ENCODE measurements around the gene PAN2. TPM values are rescaled to one million over a fixed set of nuclear protein-coding genes. Genes with fewer than 3 reads are reported as not detected.

Gene PAN2
- total RNA-seq, 5 donors from 2014 or later (not counting 1 experiment from before 2014, with no cell fraction given) = 126 to 187 (median 164) TPM

DNA sequence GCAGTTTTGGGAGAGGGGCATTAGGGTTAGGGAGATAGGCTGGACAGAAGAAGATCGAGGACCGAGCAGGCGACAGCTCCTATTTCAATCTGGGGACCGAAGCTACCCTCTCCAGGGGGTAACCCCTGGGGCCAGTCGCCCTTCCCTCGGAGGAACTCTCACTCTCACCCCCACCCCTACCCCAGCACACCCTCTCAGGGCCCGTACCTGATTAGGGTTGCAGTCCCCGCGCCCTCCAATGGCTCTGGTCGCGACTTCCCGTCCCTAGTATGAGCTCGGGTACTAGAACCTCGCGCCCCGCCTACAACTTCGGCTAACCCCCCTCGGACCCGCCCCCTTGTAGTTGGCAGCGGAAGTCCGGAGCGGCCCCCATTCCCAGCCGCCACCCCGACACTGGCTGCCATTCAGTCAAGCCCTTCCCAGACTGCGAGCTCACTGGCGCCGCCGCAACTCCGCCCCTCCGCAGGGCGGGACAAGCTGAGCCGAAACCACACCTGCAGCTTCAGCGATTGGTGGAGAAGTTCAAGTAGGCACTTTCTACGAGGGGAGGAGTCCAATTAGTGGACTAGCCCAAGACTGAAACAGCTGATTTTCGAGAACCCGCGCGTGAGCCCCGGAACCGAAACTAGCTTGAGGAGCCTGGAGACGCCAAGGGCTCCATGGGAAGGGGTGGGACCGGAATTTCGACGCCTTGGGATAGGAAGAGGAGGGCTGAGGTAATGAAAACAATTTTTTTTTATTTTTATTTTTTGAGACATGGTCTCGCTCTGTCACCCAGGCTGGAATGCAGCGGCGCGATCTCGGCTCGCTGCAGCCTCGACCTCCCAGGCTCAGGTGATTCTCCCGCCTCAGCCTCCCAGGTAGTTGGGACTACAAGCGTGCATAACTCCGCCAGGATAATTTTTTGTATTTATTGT, 26.3 kb upstream of the PAN2 start, which contains the start of gene STAT2:
STAT2 (minus strand) TSS at position 257 of the 917 bp plus-strand sequence. CDS start 3,536 bp downstream, outside the sequence.
- peak; percentile 95 to 98 (median 96) for ATAC-seq (replicated peaks in 1 of 4)
- under 1% methylated on average over 37 of the region's 54 CpGs for WGBS (ENCODE audit: insufficient coverage)
- H3K4me3 Mint-ChIP-seq = peak within 1 kb of the TSS; percentile 84 to 96 (median 95)

DNA sequence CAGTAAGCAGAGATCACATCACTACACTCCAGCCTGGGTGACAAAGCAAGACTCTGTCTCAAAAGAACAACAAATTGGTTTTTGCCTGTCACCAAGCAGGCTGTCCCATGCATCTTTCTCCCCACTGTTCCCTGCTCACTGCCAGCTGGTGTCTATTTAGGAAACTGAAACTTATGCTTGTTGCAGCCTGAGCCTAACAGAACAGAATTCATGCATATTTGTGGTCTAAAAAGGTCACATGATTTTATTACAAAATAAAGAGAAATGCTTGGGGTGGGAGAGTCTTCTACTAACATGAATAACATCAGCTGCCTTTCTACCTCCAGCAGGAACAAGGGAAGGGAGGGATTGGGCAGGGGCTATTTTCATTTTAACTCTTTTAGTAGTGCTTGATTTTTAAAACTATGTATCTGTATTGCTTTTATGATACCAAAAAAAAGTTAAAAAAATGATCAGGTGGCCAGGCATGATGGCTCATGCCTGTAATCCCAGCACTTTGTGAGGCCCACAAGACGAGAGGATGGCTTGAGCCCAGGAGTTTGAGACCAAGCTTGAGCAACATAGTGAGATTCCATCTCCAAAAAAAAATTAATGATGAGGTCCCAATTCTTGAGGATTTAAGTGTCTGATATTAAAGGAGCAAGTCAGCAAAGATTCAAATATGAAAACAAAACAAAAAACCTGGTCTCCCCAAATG, 25.2 kb upstream of the PAN2 start:
- Mint-ChIP-seq H3K9me3 (no peaks in the 10 kb centered on the region), H3K36me3 (peaks cover 16% of the 10 kb centered on the region), H3K4me1 (peaks cover 29 to 37% (median 36%) of the 10 kb centered on the region in 3 donors), H3K27me3 (no peaks in the 10 kb centered on the region), H3K27ac (peak overlapping the region; percentile 94 to 98), H3K4me3 (peak overlapping the region; percentile 84 to 96 (median 95))
- H3K4me1 ChIP-seq (ENCODE audit: control insufficient read depth in 1 of 2, extremely low read depth in 1 of 2, insufficient read depth in 2 of 2, low read length in 2 of 2) = peaks cover 8 to 24% of the 10 kb centered on the region in 2 experiments
- no CpG with 5 or more reads among the region's 1 CpG for WGBS (ENCODE audit: insufficient coverage)
- CTCF ChIA-PET = interaction anchor here (0.6 to 2.2 kb wide), 13 partner anchors 17 to 296 kb away, joined by 3 to 31 read pairs (median 5); partner anchors contain the start of genes ANKRD52 (in 1 of the 2), CNPY2 (in 1 of the 2), ESYT1 (in 1 of the 2) and IL23A (in 1 of the 2)
- ATAC-seq (replicated peaks in 1 of 4) (no peak), DNase-seq (no peak)
- H3K36me3 ChIP-seq (ENCODE audit: control insufficient read depth in 2 of 2, extremely low read depth in 1 of 2, insufficient read depth in 1 of 2, low read length in 1 of 2) = peaks cover 16 to 25% of the 10 kb centered on the region in 2 donors
- H3K27me3 ChIP-seq (replicated peaks in 1 of 2; ENCODE audit: control insufficient read depth in 2 of 2, extremely low read depth in 1 of 2, insufficient read depth in 2 of 2, low read length in 1 of 2) = no peaks in the 10 kb centered on the region
- H3K27ac ChIP-seq (ENCODE audit: low read length) = no peak overlapping the region
- H3K9me3 ChIP-seq = no peaks in the 10 kb centered on the region
- H3K4me3 ChIP-seq (ENCODE audit: control insufficient read depth in 1 of 2, extremely low read depth in 1 of 2, low read length in 1 of 2) = peak overlapping the region; percentile 75 to 83
- POLR2A ChIA-PET = interaction anchor here (0.6 to 1.8 kb wide), 11 partner anchors 8 to 372 kb away, joined by 3 to 17 read pairs (median 4); partner anchors contain the start of genes IL23A (in 2 of the 2) and TIMELESS (in 1 of the 2)

More for the DNA sequence above, 26.3 kb upstream of the PAN2 start, which contains the start of gene STAT2:
- Histone ChIP-seq H3K4me3 (ENCODE audit: control insufficient read depth in 1 of 2, extremely low read depth in 1 of 2, low read length in 1 of 2) (peak within 1 kb of the TSS; percentile 75 to 85), H3K4me1 (ENCODE audit: control insufficient read depth in 1 of 2, extremely low read depth in 1 of 2, insufficient read depth in 2 of 2, low read length in 2 of 2) (peaks cover 8 to 24% of the 10 kb centered on the region in 2 experiments), H3K36me3 (ENCODE audit: control insufficient read depth in 2 of 2, extremely low read depth in 1 of 2, insufficient read depth in 1 of 2, low read length in 1 of 2) (peaks cover 6 to 13% of the 10 kb centered on the region in 2 donors), H3K27me3 (replicated peaks in 1 of 2; ENCODE audit: control insufficient read depth in 2 of 2, extremely low read depth in 1 of 2, insufficient read depth in 2 of 2, low read length in 1 of 2) (no peaks in the 10 kb centered on the region), H3K27ac (ENCODE audit: low read length) (peak within 1 kb of the TSS; percentile 52), H3K9me3 (no peaks in the 10 kb centered on the region)
- H3K27ac Mint-ChIP-seq = peak within 1 kb of the TSS; percentile 94 to 98
- H3K36me3 Mint-ChIP-seq = peaks cover 9% of the 10 kb centered on the region
- no peaks in the 10 kb centered on the region for H3K27me3 Mint-ChIP-seq
- ChIA-PET POLR2A (interaction anchor here (0.5 to 1.8 kb wide), 19 partner anchors 9 to 751 kb away, joined by 3 to 17 read pairs (median 5); partner anchors contain the start of genes IL23A (in 2 of the 2), PAN2 (in 2 of the 2), CNPY2 (in 1 of the 2) and DNAJC14 (in 1 of the 2)), CTCF (interaction anchor here (0.5 to 2.2 kb wide), 26 partner anchors 9 to 530 kb away, joined by 3 to 31 read pairs (median 4); partner anchors contain the start of genes ANKRD52 (in 1 of the 2), CNPY2 (in 1 of the 2), DNAJC14 (in 1 of the 2) and ESYT1 (in 1 of the 2))
- peak; percentile 97 to 100 (median 99) for DNase-seq
- H3K4me1 Mint-ChIP-seq = peaks cover 29 to 37% (median 36%) of the 10 kb centered on the region in 3 donors
- no peaks in the 10 kb centered on the region for H3K9me3 Mint-ChIP-seq

DNA sequence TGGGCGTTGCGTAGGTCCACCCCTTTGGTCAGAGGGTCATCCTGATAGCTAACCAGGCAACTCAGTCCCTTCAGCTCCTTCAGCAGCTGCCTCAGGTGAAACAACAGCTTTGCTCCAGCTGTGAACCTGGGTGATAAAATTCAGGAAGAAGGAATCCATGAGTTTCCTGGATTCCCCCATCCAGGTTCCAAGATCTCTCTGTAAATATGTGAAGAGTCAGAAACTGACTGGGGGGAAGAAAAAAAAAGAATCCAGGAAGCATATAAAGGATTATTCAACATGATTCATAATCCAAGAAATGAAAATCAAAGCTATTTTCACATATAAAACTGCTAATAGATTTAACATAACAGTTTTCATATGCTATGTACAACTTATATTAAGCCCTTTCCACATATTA, 17.5 kb upstream of the PAN2 start:
- Mint-ChIP-seq H3K4me3 (no peak overlapping the region), H3K36me3 (peaks cover 57% of the 10 kb centered on the region), H3K9me3 (no peaks in the 10 kb centered on the region), H3K4me1 (peaks cover 3 to 5% (median 4%) of the 10 kb centered on the region in 3 donors), H3K27me3 (no peaks in the 10 kb centered on the region), H3K27ac (peak overlapping the region in 1 of 2 donors; percentile 32)
- Histone ChIP-seq H3K4me1 (ENCODE audit: control insufficient read depth in 1 of 2, extremely low read depth in 1 of 2, insufficient read depth in 2 of 2, low read length in 2 of 2) (no peaks in the 10 kb centered on the region), H3K4me3 (ENCODE audit: control insufficient read depth in 1 of 2, extremely low read depth in 1 of 2, low read length in 1 of 2) (no peak overlapping the region), H3K27ac (ENCODE audit: low read length) (no peak overlapping the region), H3K27me3 (replicated peaks in 1 of 2; ENCODE audit: control insufficient read depth in 2 of 2, extremely low read depth in 1 of 2, insufficient read depth in 2 of 2, low read length in 1 of 2) (no peaks in the 10 kb centered on the region), H3K9me3 (no peaks in the 10 kb centered on the region), H3K36me3 (ENCODE audit: control insufficient read depth in 2 of 2, extremely low read depth in 1 of 2, insufficient read depth in 1 of 2, low read length in 1 of 2) (peaks cover 33 to 80% of the 10 kb centered on the region in 2 donors)
- ATAC-seq (replicated peaks in 1 of 4) = no peak
- DNase-seq = no peak
- 100% methylated on average over 2 of the region's 2 CpGs for WGBS (ENCODE audit: insufficient coverage)
- CTCF ChIA-PET = interaction anchor here in 1 of 2 donors (0.6 kb wide), 2 partner anchors 9 to 107 kb away, joined by 3 read pairs; no protein-coding TSS in a partner anchor
- POLR2A ChIA-PET = interaction anchor here in 1 of 2 donors (0.6 to 1.1 kb wide), 3 partner anchors 8 to 97 kb away, joined by 3 to 4 read pairs (median 4); partner anchors contain the start of gene STAT2

DNA sequence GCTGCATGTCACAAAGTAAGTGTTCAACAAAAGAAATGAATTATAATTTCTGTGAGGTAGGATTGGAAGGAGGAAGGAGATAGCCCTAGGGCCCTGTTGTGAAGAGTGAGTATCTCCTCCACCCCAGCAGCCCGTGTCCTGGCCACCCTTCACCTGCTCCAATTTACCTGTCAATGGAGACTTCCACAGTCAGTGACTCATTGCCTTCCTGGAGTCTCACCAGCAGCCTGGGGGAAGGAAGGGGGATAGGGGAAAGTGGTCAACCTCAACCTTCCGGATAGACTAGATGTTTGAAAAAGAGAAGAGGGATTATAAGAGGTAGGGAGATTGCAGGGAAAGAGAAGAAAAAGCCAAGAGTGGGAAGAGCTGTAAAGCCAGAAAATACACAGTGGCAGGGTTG, 16.9 kb upstream of the PAN2 start:
- Mint-ChIP-seq H3K9me3 (no peaks in the 10 kb centered on the region), H3K4me3 (no peak overlapping the region), H3K4me1 (peaks cover 0 to under 1% (median under 1%) of the 10 kb centered on the region in 3 donors), H3K27me3 (no peaks in the 10 kb centered on the region), H3K27ac (peak overlapping the region in 1 of 2 donors; percentile 17), H3K36me3 (peaks cover 57% of the 10 kb centered on the region)
- WGBS (ENCODE audit: insufficient coverage) = 88% methylated on average over 1 of the region's 2 CpGs
- CTCF ChIA-PET = no interaction called here
- Histone ChIP-seq H3K27me3 (replicated peaks in 1 of 2; ENCODE audit: control insufficient read depth in 2 of 2, extremely low read depth in 1 of 2, insufficient read depth in 2 of 2, low read length in 1 of 2) (no peaks in the 10 kb centered on the region), H3K27ac (ENCODE audit: low read length) (no peak overlapping the region), H3K36me3 (ENCODE audit: control insufficient read depth in 2 of 2, extremely low read depth in 1 of 2, insufficient read depth in 1 of 2, low read length in 1 of 2) (peaks cover 32 to 80% of the 10 kb centered on the region in 2 donors), H3K4me1 (ENCODE audit: control insufficient read depth in 1 of 2, extremely low read depth in 1 of 2, insufficient read depth in 2 of 2, low read length in 2 of 2) (no peaks in the 10 kb centered on the region), H3K9me3 (no peaks in the 10 kb centered on the region), H3K4me3 (ENCODE audit: control insufficient read depth in 1 of 2, extremely low read depth in 1 of 2, low read length in 1 of 2) (no peak overlapping the region)
- no peak for ATAC-seq (replicated peaks in 1 of 4)
- DNase-seq = no peak
- POLR2A ChIA-PET = interaction anchor here in 1 of 2 donors (1.1 kb wide), 1 partner anchor 9 kb away, joined by 4 read pairs; the partner anchor contains the start of gene STAT2

DNA sequence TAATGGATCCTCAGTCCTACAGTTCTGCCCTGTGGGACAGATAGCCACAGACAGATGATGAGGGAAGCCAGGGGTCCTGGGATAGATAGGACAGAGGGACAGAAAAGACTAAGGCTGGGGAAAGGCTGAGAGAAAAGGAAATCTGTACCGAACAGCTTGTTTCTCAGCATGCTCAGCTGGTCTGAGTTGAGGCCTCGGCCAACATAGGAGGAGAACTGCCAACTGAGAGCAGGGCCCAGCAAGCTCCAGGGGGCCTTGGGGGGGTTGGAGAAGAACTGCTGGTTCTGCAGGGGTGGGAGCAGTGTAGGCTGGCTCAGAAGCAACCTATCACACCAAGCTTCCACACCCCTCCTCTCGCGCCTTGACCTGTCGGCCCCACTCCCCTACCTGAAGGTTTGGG, 15.0 kb upstream of the PAN2 start:
- no peaks in the 10 kb centered on the region for H3K4me1 ChIP-seq (ENCODE audit: control insufficient read depth in 1 of 2, extremely low read depth in 1 of 2, insufficient read depth in 2 of 2, low read length in 2 of 2)
- ChIA-PET CTCF (interaction anchor here in 1 of 2 donors (0.6 kb wide), 1 partner anchor 72 kb away, joined by 4 read pairs; no protein-coding TSS in a partner anchor), POLR2A (interaction anchor here (0.6 to 1.1 kb wide), 3 partner anchors 10 to 139 kb away, joined by 3 to 7 read pairs (median 5); partner anchors contain the start of gene GLS2 (in 1 of the 2))
- ATAC-seq (replicated peaks in 1 of 4) (no peak), DNase-seq (no peak)
- no peaks in the 10 kb centered on the region for H3K9me3 ChIP-seq
- no peaks in the 10 kb centered on the region for H3K27me3 ChIP-seq (replicated peaks in 1 of 2; ENCODE audit: control insufficient read depth in 2 of 2, extremely low read depth in 1 of 2, insufficient read depth in 2 of 2, low read length in 1 of 2)
- H3K27ac ChIP-seq (ENCODE audit: low read length) = no peak overlapping the region
- Mint-ChIP-seq H3K4me3 (no peak overlapping the region), H3K4me1 (no peaks in the 10 kb centered on the region), H3K27ac (peak overlapping the region in 1 of 2 donors; percentile 64), H3K27me3 (no peaks in the 10 kb centered on the region), H3K36me3 (peaks cover 52% of the 10 kb centered on the region), H3K9me3 (no peaks in the 10 kb centered on the region)
- peaks cover 16 to 67% of the 10 kb centered on the region in 2 donors for H3K36me3 ChIP-seq (ENCODE audit: control insufficient read depth in 2 of 2, extremely low read depth in 1 of 2, insufficient read depth in 1 of 2, low read length in 1 of 2)
- 100% methylated on average over 1 of the region's 5 CpGs for WGBS (ENCODE audit: insufficient coverage)
- no peak overlapping the region for H3K4me3 ChIP-seq (ENCODE audit: control insufficient read depth in 1 of 2, extremely low read depth in 1 of 2, low read length in 1 of 2)

Data from T-cell (primary cell).